ENCODE results near the gene SCYGR8. TPM values are rescaled to one million over a fixed set of nuclear protein-coding genes. Genes with fewer than 3 reads are reported as not detected.

The SCYGR8 gene
- total RNA-seq, 4 donors from 2014 or later, result 2.3 to 9.8 (median 6.3) TPM; not detected in 1

DNA sequence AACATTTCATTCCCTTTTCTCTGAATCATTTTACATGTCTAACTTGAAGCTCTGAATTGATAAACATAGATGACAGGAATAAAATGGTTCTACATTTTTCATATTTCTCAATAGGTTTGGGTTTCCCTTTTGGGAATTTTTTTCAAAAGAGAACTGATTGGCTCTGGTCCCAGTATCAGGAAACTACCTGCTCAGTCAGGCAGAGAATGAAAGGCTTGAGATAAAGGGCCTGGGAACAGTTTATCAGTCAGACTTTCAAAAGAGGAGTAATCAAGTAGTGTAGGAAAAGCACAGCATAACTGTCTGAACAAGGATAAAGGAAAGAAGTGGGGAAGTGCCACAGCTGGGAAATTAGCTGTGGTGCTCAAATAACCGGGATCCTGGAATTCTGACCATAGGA, 39.6 kb downstream of the SCYGR8 start:
- 46% methylated on average over 1 of the region's 1 CpG for WGBS
- Histone ChIP-seq H3K27me3 (no peaks in the 10 kb centered on the region), H3K4me3 (no peak overlapping the region), H3K9me3 (no peaks in the 10 kb centered on the region), H3K27ac (no peak overlapping the region), H3K36me3 (no peaks in the 10 kb centered on the region), H3K4me1 (peaks cover 4% of the 10 kb centered on the region)
- no peak for DNase-seq (ENCODE audit: low spot score in 2 of 2)
- TF ChIP-seq POLR2A (IDR thresholded peaks at IDR 0.05) (no peak), CTCF (IDR thresholded peaks at IDR 0.05) (no peak), EP300 (IDR thresholded peaks at IDR 0.05) (no peak), POLR2AphosphoS5 (IDR thresholded peaks at IDR 0.05) (no peak)

- H3K4me1 ChIP-seq, result no peaks in the 10 kb centered on the region
- WGBS, result 52% methylated on average over 4 of the region's 4 CpGs
- H3K27me3 ChIP-seq, result no peaks in the 10 kb centered on the region
- no peaks in the 10 kb centered on the region for H3K9me3 ChIP-seq
- TF ChIP-seq CTCF (IDR thresholded peaks at IDR 0.05) (no peak), EP300 (IDR thresholded peaks at IDR 0.05) (no peak), POLR2AphosphoS5 (IDR thresholded peaks at IDR 0.05) (no peak), POLR2A (IDR thresholded peaks at IDR 0.05) (no peak)
- H3K4me3 ChIP-seq, result no peak overlapping the region
- H3K27ac ChIP-seq, result no peak overlapping the region
- H3K36me3 ChIP-seq, result no peaks in the 10 kb centered on the region
- DNase-seq (ENCODE audit: low spot score in 2 of 2), result no peak
Measured at GRCh38 chr2:227788561-227789018, 42.9 kb downstream of the SCYGR8 start.

- Histone ChIP-seq H3K27ac (no peak overlapping the region), H3K4me1 (no peaks in the 10 kb centered on the region), H3K27me3 (no peaks in the 10 kb centered on the region), H3K36me3 (no peaks in the 10 kb centered on the region), H3K9me3 (no peaks in the 10 kb centered on the region), H3K4me3 (no peak overlapping the region)
- TF ChIP-seq POLR2A (IDR thresholded peaks at IDR 0.05) (no peak), POLR2AphosphoS5 (IDR thresholded peaks at IDR 0.05) (no peak), EP300 (IDR thresholded peaks at IDR 0.05) (no peak), CTCF (IDR thresholded peaks at IDR 0.05) (no peak)
- WGBS, result 84% methylated on average over 4 of the region's 4 CpGs
- no peak for DNase-seq (ENCODE audit: low spot score in 2 of 2)
Measured at GRCh38 chr2:227789803-227790202, 44.1 kb downstream of the SCYGR8 start.

GRCh38 chr2:227793148-227793712, 47.5 kb downstream of the SCYGR8 start:
- H3K4me3 ChIP-seq, result no peak overlapping the region
- no peak for DNase-seq (ENCODE audit: low spot score in 2 of 2)
- no peaks in the 10 kb centered on the region for H3K27me3 ChIP-seq
- no peaks in the 10 kb centered on the region for H3K4me1 ChIP-seq
- WGBS, result 94% methylated on average over 5 of the region's 5 CpGs
- H3K27ac ChIP-seq, result no peak overlapping the region
- no peak for TF ChIP-seq POLR2AphosphoS5 (IDR thresholded peaks at IDR 0.05)
- TF ChIP-seq CTCF (IDR thresholded peaks at IDR 0.05), result no peak
- TF ChIP-seq EP300 (IDR thresholded peaks at IDR 0.05), result no peak
- no peak for TF ChIP-seq POLR2A (IDR thresholded peaks at IDR 0.05)
- no peaks in the 10 kb centered on the region for H3K36me3 ChIP-seq
- no peaks in the 10 kb centered on the region for H3K9me3 ChIP-seq

Other genes with a start within 250 kb of the SCYGR8 start
- gene SCYGR2, start 147.0 kb upstream of the SCYGR8 start, total RNA-seq, result 10 to 100 TPM in 1 of 4 donors, not detected in 3; 15.5 TPM
- gene SCYGR3, start 131.1 kb upstream of the SCYGR8 start, total RNA-seq, result not detected
- 1 to 10 TPM in 3 of 4 donors, not detected in 1; 1.3 to 7.2 (median 1.5) TPM for gene SCYGR4, start 128.4 kb upstream of the SCYGR8 start, total RNA-seq
- gene SCYGR5, start 79.1 kb upstream of the SCYGR8 start, total RNA-seq, result not detected
- gene SLC19A3, start 27.9 kb upstream of the SCYGR8 start, total RNA-seq, result 10 to 100 TPM in 1 of 4 donors, 1 to 10 TPM in 3; 5.1 to 14.5 (median 7.4) TPM
- gene SCYGR6, start 21.1 kb upstream of the SCYGR8 start, total RNA-seq, result not detected
- not detected for gene SCYGR7, start 17.6 kb upstream of the SCYGR8 start, total RNA-seq
- gene CCL20, start 67.9 kb downstream of the SCYGR8 start, total RNA-seq, result 1 to 10 TPM in 2 of 4 donors, not detected in 2; 2.0 to 4.2 TPM
- 1 to 10 TPM in 1 of 4 donors, not detected in 3; 1.1 TPM for gene DAW1, start 125.7 kb downstream of the SCYGR8 start, total RNA-seq

Data from suprapubic skin (tissue), 4 donors.